Coronary artery (tissue), 2 donors: ENCODE results near the gene PYCR2.
"Not testable (repeated sequence)": the region's sequence is repeated elsewhere in the genome, so short reads cannot be mapped to it uniquely, and the experiment has no call there.

ENCODE experiments used
- DNase-seq: peaks from one replicate; pipeline ENCODE4 v3.0.0-alpha.2; 2017; ENCODE audit warnings: low spot score
- H3K27ac ChIP-seq, 2 donors: fragments of 200-600 bp; sonication (generic); one replicate each; pipeline ENCODE4 v1.5.1; 2016 to 2019
- H3K4me3 ChIP-seq: fragments of 200-600 bp; sonication (generic); 2 replicates; pipeline ENCODE4 v1.5.1; 2016; ENCODE audit warnings: mild to moderate bottlenecking, moderate library complexity
- CTCF ChIP-seq: fragments of 200-600 bp; sonication (generic); IDR thresholded peaks from one replicate; pipeline ENCODE4 v1.5.1; 2019; ENCODE audit warnings: antibody characterized with exemption

PYCR2 gene

DNA sequence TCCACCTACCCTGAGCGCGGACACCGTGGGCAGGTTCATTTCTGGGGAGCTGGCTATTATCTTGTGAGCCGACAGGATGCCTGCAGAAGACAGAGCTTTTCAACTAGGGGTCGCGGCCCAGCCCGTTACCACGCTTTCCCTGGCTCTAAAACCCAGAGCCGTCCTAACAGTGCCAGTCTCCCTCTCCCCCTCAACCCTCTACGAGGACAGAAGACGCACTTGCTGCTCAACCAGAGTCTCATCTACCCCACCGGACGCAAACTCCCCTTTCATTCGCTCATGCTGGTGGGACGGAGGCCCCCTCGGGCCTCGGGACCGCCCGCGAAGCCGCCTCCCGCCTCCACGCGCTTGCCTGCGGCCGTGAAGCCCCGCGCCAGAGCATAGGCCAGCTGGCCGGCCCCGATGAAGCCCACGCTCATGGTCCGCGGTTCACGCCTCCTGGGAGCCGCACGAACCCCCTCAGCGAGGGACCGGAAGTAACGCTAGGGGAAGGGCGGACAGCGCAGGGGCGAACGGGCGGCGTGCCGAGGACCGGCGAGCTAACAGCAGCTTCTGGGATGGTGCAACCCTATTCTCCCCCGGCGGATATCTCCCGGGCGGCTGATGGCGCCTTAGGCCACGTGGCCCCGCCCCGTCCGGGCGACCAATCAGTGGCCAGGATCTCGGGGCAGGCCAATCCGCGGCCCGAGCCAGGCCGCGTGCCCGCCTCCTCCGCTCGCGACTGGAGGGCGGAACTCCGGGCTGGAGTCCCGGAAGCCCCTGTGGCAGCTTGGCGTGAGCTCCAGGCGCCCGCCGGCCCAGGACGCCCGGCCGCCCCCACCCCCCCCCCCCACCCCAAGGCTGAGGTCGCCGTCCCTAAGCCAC is at the start of gene PYCR2:
Gene PYCR2 (minus strand): TSS at position 559 of the 864 bp plus-strand sequence. CDS start 140 bp downstream, at position 419.
- Histone ChIP-seq H3K4me3 (peak within 1 kb of the TSS; percentile 89), H3K27ac (peak within 1 kb of the TSS; percentile 69 to 93)
- peak; percentile 99 for DNase-seq
- no peak for TF ChIP-seq CTCF

DNA sequence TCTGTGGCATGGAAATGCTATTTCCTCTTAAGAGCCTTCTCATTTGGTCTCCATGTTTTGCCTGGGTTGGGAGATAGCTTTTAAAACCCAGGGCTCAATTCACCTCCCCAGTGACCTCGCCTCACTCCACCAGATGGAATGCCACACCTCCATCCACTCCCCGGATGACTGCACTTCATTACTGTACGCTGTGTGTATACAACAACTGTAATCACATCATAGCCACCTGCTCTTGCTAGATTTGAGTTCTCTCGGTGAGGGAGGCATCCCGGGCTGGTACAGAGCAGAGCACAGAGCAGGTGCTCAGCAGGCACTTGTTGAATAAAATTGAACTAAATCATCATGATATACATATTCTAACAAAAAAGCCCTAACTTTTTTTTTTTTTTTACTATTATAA is 49.1 kb upstream of the PYCR2 start:
- Histone ChIP-seq H3K27ac (no peak overlapping the region), H3K4me3 (no peak overlapping the region)
- TF ChIP-seq CTCF: no peak
- DNase-seq: no peak

DNA sequence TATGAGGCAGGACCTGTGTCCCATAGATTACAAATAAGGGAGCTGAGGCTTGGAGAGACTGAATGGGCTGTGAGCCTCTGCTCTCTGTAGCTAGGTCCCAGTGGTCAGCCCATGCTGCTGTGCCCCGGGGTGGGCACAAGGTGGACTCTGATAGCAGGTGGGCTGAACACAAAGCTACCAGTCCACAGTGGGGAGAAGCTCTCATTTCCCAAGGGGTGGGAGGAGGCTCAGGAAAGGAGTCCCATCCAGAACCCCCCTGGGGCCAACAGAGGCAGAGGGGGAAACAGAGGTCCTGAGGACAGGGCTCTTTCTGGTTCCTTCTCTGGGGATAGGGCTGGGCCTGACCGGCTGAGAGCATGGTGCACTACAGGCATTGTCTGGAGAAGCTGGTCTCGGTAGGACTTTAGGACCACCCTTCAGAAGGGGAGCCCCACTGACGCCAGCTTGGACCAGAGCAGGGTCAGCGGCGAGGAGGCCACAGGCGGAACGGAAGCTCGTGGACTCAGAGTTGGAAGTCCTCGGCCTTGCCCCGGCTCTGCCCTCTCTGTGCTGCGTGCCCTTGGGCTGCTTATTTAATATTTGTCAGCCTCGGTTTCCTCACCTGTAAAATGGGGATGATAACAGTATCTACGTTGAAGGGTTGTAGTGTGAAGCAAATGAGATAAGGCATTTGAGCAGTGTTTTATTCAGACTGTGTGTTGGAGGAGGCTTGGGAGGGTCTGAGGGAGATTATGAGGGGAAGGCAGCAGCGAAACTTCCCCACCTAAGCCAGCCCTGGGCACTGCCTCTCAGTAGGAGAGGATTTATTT is 48.5 kb upstream of the PYCR2 start:
- Histone ChIP-seq H3K27ac (no peak overlapping the region), H3K4me3 (no peak overlapping the region)
- DNase-seq: no peak
- TF ChIP-seq CTCF: no peak

- H3K27ac ChIP-seq, H3K4me3 ChIP-seq, DNase-seq: not testable (repeated sequence)
These were observed 46.6 kb upstream of the PYCR2 start for GRCh38 chr1:225970592-225971157.

DNA sequence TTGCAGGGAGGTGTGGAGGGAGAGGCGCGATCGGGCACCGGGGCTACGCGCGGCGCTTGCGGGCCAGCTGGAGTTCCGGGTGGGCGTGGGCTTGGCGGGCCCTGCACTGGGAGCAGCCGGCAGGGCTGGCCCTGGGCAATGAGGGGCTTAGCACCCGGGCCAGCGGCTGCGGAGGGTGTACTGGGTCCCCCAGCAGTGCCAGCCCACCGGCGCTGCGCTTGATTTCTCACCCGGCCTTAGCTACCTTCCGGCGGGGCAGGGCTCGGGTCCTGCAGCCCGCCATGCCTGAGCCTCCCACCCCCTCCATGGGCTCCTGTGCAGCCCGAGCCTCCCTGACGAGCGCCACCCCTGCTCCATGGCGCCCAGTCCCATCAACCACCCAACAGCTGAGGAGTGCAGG is 45.7 kb upstream of the PYCR2 start:
- not testable (repeated sequence) for H3K27ac ChIP-seq, DNase-seq, H3K4me3 ChIP-seq

GRCh38 chr1:225965231-225965630 is 41.2 kb upstream of the PYCR2 start:
- Histone ChIP-seq H3K4me3 (no peak overlapping the region), H3K27ac (no peak overlapping the region)
- TF ChIP-seq CTCF: no peak
- no peak for DNase-seq

DNA sequence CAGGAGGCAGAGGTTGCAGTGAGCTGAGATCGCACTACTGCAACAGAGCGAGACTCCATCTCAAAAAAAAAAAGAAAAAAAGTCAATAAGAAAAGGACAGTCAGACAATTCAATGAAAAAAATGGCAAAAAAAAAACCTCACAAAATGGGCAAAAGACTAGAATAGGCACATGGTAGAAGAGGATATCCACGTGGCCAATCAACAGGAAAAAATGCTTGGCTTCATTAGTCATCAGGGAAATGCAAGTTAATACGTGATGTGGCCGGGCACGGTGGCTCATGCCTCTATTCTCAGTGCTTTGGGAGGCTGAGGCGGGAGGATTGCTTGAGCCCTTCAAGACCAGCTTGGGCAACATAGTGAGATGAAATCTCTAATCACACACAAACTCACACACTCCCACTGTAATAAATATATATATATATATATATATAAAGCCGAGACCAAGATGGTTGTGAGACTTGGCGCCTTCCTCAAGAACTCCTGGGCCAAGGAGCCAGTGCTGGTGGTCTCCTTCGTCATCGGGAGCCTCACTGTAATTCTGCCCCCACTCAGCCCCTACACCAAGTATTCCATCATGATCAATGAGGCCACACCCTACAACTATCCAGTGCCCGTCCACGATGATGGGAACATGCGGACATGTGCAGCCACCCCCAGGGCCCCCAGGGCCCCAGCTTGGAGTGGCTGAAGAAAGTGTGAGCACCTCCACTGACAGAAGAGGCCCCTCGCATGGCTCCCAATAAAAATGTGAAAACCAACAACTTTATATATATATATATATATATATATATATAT is 39.9 kb upstream of the PYCR2 start:
- no peak for DNase-seq
- H3K27ac ChIP-seq: no peak overlapping the region
- TF ChIP-seq CTCF: no peak
- H3K4me3 ChIP-seq: no peak overlapping the region
